Mesendoderm (in vitro differentiated cells): Measurements from ENCODE around the gene DZIP1L. TPM values are rescaled to one million over a fixed set of nuclear protein-coding genes. Genes with fewer than 3 reads are reported as not detected.

Source experiments
- DNase-seq: peaks from one replicate; pipeline ENCODE4 v3.0.0; 2013
- H2AK5ac ChIP-seq: 2 replicates; pipeline ENCODE4 v1.6.1; 2013; ENCODE audit warnings: low read length, inconsistent platforms
- H2BK120ac ChIP-seq: 2 replicates; pipeline ENCODE4 v1.6.1; 2013; ENCODE audit warnings: low read depth, mild to moderate bottlenecking, low read length, moderate library complexity, mixed read lengths
- H2BK15ac ChIP-seq: replicated peaks from 2 replicates; pipeline ENCODE4 v1.6.1; 2013; ENCODE audit warnings: low read depth, mild to moderate bottlenecking, moderate library complexity
- H2BK5ac ChIP-seq: 2 replicates; pipeline ENCODE4 v1.6.1; 2013; ENCODE audit warnings: low read length, inconsistent platforms
- H3K18ac ChIP-seq: 2 replicates; pipeline ENCODE4 v1.6.1; 2013; ENCODE audit warnings: mild to moderate bottlenecking, low read length, mixed read lengths
- H3K23ac ChIP-seq: one replicate; pipeline ENCODE4 v1.6.1; 2013; ENCODE audit warnings: low read length
- H3K27ac ChIP-seq: 2 replicates; pipeline ENCODE4 v1.5.1; 2013; ENCODE audit warnings: low read depth, mild to moderate bottlenecking, inconsistent platforms, low read length, moderate library complexity
- H3K27me3 ChIP-seq: 2 replicates; pipeline ENCODE4 v1.6.1; 2013; ENCODE audit warnings: low read length, control low read depth, mild to moderate bottlenecking, inconsistent platforms; ENCODE audit not compliant: insufficient read depth, poor library complexity
- H3K36me3 ChIP-seq: 2 replicates; pipeline ENCODE4 v1.6.1; 2013; ENCODE audit warnings: low read length, inconsistent platforms; ENCODE audit not compliant: control insufficient read depth, insufficient read depth
- H3K4ac ChIP-seq: one replicate; pipeline ENCODE4 v1.6.1; 2013; ENCODE audit warnings: low read depth, mild to moderate bottlenecking, low read length, moderate library complexity
- H3K4me1 ChIP-seq: 2 replicates; pipeline ENCODE4 v1.6.1; 2013; ENCODE audit warnings: low read depth, low read length, inconsistent platforms; ENCODE audit not compliant: control insufficient read depth
- H3K4me2 ChIP-seq: 2 replicates; pipeline ENCODE4 v1.6.1; 2013; ENCODE audit warnings: low read length
- H3K4me3 ChIP-seq: 2 replicates; pipeline ENCODE4 v1.5.1; 2013; ENCODE audit warnings: mild to moderate bottlenecking, low read length
- H3K56ac ChIP-seq: one replicate; pipeline ENCODE4 v1.6.1; 2013; ENCODE audit warnings: low read length
- H3K79me1 ChIP-seq: 2 replicates; pipeline ENCODE4 v1.6.1; 2013; ENCODE audit warnings: low read length, inconsistent platforms
- H3K79me2 ChIP-seq: 2 replicates; pipeline ENCODE4 v1.6.1; 2013; ENCODE audit warnings: mild to moderate bottlenecking, low read length; ENCODE audit not compliant: control insufficient read depth, insufficient read depth
- H3K9ac ChIP-seq: 2 replicates; pipeline ENCODE4 v1.6.1; 2013; ENCODE audit warnings: low read length, inconsistent platforms
- H4K5ac ChIP-seq: one replicate; pipeline ENCODE4 v1.6.1; 2013; ENCODE audit warnings: low read length
- H4K8ac ChIP-seq: one replicate; pipeline ENCODE4 v1.6.1; 2013; ENCODE audit warnings: low read depth, mild to moderate bottlenecking, control low read depth, low read length, moderate library complexity
- WGBS: extraction: QIAGEN DNeasy Blood & Tissue Kit; methylation state at CpG from one replicate; pipeline ENCODE4 v1.1.7; 2013; ENCODE audit warnings: low lambda C conversion rate, missing lambda C conversion rate; ENCODE audit not compliant: insufficient coverage; ENCODE audit errors: extremely low coverage; 5-methylcytosine and 5-hydroxymethylcytosine counted together
- polyA plus RNA-seq, 2 experiments: library from polyadenylated mRNA; stranded (reverse); fragments of 200-250 nt; gene quantifications; one replicate each; pipeline ENCODE4 v1.2.3, GENCODE V29; 2013

Gene DZIP1L
- polyA plus RNA-seq (2013, experiment 1 of 2) = 2.6 TPM
- polyA plus RNA-seq (2013, experiment 2 of 2) = 2.6 TPM

- WGBS = no CpG with 5 or more reads among the region's 86 CpGs
- peak within 1 kb of the TSS; percentile 60 for H3K23ac ChIP-seq
- no peaks in the 10 kb centered on the region for H3K79me2 ChIP-seq
- no peak within 1 kb of the TSS for H3K4ac ChIP-seq
- peaks cover 7% of the 10 kb centered on the region for H3K79me1 ChIP-seq
- DNase-seq = peak; percentile 91
- no peak within 1 kb of the TSS for H2AK5ac ChIP-seq
- H3K36me3 ChIP-seq = no peaks in the 10 kb centered on the region
- H4K8ac ChIP-seq = peak within 1 kb of the TSS; percentile 90
- H3K4me3 ChIP-seq = peak within 1 kb of the TSS; percentile 78
- peak within 1 kb of the TSS; percentile 89 for H3K18ac ChIP-seq
- peak within 1 kb of the TSS; percentile 78 for H3K9ac ChIP-seq
- peak within 1 kb of the TSS; percentile 92 for H3K27ac ChIP-seq
- no peak within 1 kb of the TSS for H2BK15ac ChIP-seq
- peak within 1 kb of the TSS; percentile 98 for H3K56ac ChIP-seq
- no peaks in the 10 kb centered on the region for H3K27me3 ChIP-seq
- no peak within 1 kb of the TSS for H4K5ac ChIP-seq
- H2BK5ac ChIP-seq = peak within 1 kb of the TSS; percentile 84
- peaks cover 6% of the 10 kb centered on the region for H3K4me1 ChIP-seq
- H2BK120ac ChIP-seq = no peak within 1 kb of the TSS
- peak within 1 kb of the TSS; percentile 88 for H3K4me2 ChIP-seq
Observed at GRCh38 chr3:138114988-138115971, at the start of gene DZIP1L. Gene DZIP1L, minus strand, starts transcription at chr3:138115608. Its CDS starts 11,637 bp downstream, at chr3:138103971.

GRCh38 chr3:138165061-138165460 lies 49.7 kb upstream of the DZIP1L start:
- Histone ChIP-seq H3K9ac (no peak overlapping the region), H3K27ac (no peak overlapping the region), H3K4ac (no peak overlapping the region), H2BK120ac (no peak overlapping the region), H3K4me3 (no peak overlapping the region), H3K56ac (no peak overlapping the region), H2BK15ac (no peak overlapping the region), H2BK5ac (no peak overlapping the region), H3K36me3 (peaks cover 11% of the 10 kb centered on the region), H3K23ac (no peak overlapping the region), H3K18ac (no peak overlapping the region), H3K4me2 (no peak overlapping the region), H3K27me3 (no peaks in the 10 kb centered on the region), H4K8ac (no peak overlapping the region), H3K4me1 (no peaks in the 10 kb centered on the region), H3K79me2 (no peaks in the 10 kb centered on the region), H3K79me1 (no peaks in the 10 kb centered on the region), H2AK5ac (no peak overlapping the region), H4K5ac (no peak overlapping the region)
- no peak for DNase-seq
- no CpG with 5 or more reads among the region's 2 CpGs for WGBS

GRCh38 chr3:138157743-138158142 lies 42.3 kb upstream of the DZIP1L start:
- no CpG with 5 or more reads among the region's 4 CpGs for WGBS
- no peak for DNase-seq
- no peak overlapping the region for H3K56ac ChIP-seq
- H3K4me2 ChIP-seq = no peak overlapping the region
- H4K8ac ChIP-seq = no peak overlapping the region
- no peak overlapping the region for H4K5ac ChIP-seq
- H3K27ac ChIP-seq = no peak overlapping the region
- H3K79me1 ChIP-seq = no peaks in the 10 kb centered on the region
- H3K9ac ChIP-seq = no peak overlapping the region
- no peak overlapping the region for H2BK120ac ChIP-seq
- no peak overlapping the region for H2AK5ac ChIP-seq
- no peak overlapping the region for H3K23ac ChIP-seq
- no peak overlapping the region for H3K18ac ChIP-seq
- H3K4ac ChIP-seq = no peak overlapping the region
- H3K4me1 ChIP-seq = no peaks in the 10 kb centered on the region
- H3K36me3 ChIP-seq = peaks cover 2% of the 10 kb centered on the region
- no peak overlapping the region for H2BK15ac ChIP-seq
- no peak overlapping the region for H3K4me3 ChIP-seq
- no peak overlapping the region for H2BK5ac ChIP-seq
- no peaks in the 10 kb centered on the region for H3K79me2 ChIP-seq
- no peaks in the 10 kb centered on the region for H3K27me3 ChIP-seq

- Histone ChIP-seq H3K23ac (no peak overlapping the region), H3K4me3 (no peak overlapping the region), H3K27me3 (no peaks in the 10 kb centered on the region), H3K36me3 (no peaks in the 10 kb centered on the region), H3K27ac (no peak overlapping the region), H3K4me2 (no peak overlapping the region), H3K56ac (no peak overlapping the region), H2AK5ac (no peak overlapping the region), H3K4me1 (no peaks in the 10 kb centered on the region), H3K9ac (no peak overlapping the region), H4K5ac (no peak overlapping the region), H3K79me1 (no peaks in the 10 kb centered on the region), H3K79me2 (no peaks in the 10 kb centered on the region), H2BK15ac (no peak overlapping the region), H2BK5ac (no peak overlapping the region), H3K18ac (no peak overlapping the region), H3K4ac (no peak overlapping the region), H4K8ac (no peak overlapping the region), H2BK120ac (no peak overlapping the region)
- DNase-seq = no peak
Observed at GRCh38 chr3:138154534-138154933, 39.1 kb upstream of the DZIP1L start.

- no peak overlapping the region for H3K18ac ChIP-seq
- no peak overlapping the region for H3K9ac ChIP-seq
- H3K36me3 ChIP-seq = no peaks in the 10 kb centered on the region
- H3K23ac ChIP-seq = no peak overlapping the region
- no peak overlapping the region for H3K4me3 ChIP-seq
- H2BK15ac ChIP-seq = no peak overlapping the region
- no peak overlapping the region for H4K5ac ChIP-seq
- H3K27ac ChIP-seq = no peak overlapping the region
- no peak overlapping the region for H3K4ac ChIP-seq
- H3K27me3 ChIP-seq = no peaks in the 10 kb centered on the region
- no peak overlapping the region for H3K56ac ChIP-seq
- no peaks in the 10 kb centered on the region for H3K79me2 ChIP-seq
- no CpG with 5 or more reads among the region's 4 CpGs for WGBS
- H4K8ac ChIP-seq = no peak overlapping the region
- no peak overlapping the region for H3K4me2 ChIP-seq
- H2BK5ac ChIP-seq = no peak overlapping the region
- H3K4me1 ChIP-seq = no peaks in the 10 kb centered on the region
- H2BK120ac ChIP-seq = no peak overlapping the region
- H2AK5ac ChIP-seq = no peak overlapping the region
- no peak for DNase-seq
- H3K79me1 ChIP-seq = no peaks in the 10 kb centered on the region
Observed at GRCh38 chr3:138148503-138148902, 33.1 kb upstream of the DZIP1L start.
